ENCODE data around the gene HIPK2.

- TF ChIP-seq EZH2 (IDR thresholded peaks at IDR 0.05) (no peak), POLR2AphosphoS5 (IDR thresholded peaks at IDR 0.05; ENCODE audit: borderline replicate concordance, low read depth, low read length) (no peak), FOXP2 (optimal IDR thresholded peaks at IDR 0.05; ENCODE audit: control extremely low read depth, extremely low read length, insufficient read depth) (no peak)
These were observed 25.6 kb downstream of the HIPK2 start for GRCh38 chr7:139752148-139752547.
